Heart left ventricle (tissue), 16 donors: Measurements from ENCODE around the gene MAN1C1. TPM values are rescaled to one million over a fixed set of nuclear protein-coding genes. Genes with fewer than 3 reads are reported as not detected.

Experiments
- ATAC-seq, 4 donors: fragments of 200-7000 bp; cut with Tn5 transposase; one replicate each; pipeline ENCODE4 v1.9.1; 2020 to 2022; ENCODE audit warnings: moderate library complexity in 4 of 4, mild to moderate bottlenecking in 3 of 4, moderate number of reproducible peaks in 1 of 4
- DNase-seq, 5 donors: peaks; one replicate each; pipeline ENCODE4 v3.0.0-alpha.2; 2020
- H3K27ac ChIP-seq, 12 donors: fragments of 200-600 bp; sonication (generic) in 4 of 12; one replicate each; pipeline versions ENCODE4 v1.5.0 to v1.8.0; 2016 to 2022; ENCODE audit warnings: mild to moderate bottlenecking in 2 of 12
- H3K27me3 ChIP-seq, 9 donors: fragments of 200-600 bp; sonication (generic) in 2 of 9; one replicate each; pipeline versions ENCODE4 v1.5.1 to v1.8.0; 2016 to 2022; ENCODE audit warnings: mild to moderate bottlenecking in 3 of 9
- H3K36me3 ChIP-seq, 9 donors: fragments of 200-600 bp; sonication (generic) in 2 of 9; one replicate each; pipeline versions ENCODE4 v1.5.0 to v1.8.0; 2018 to 2022; ENCODE audit warnings: mild to moderate bottlenecking in 2 of 9
- H3K4me1 ChIP-seq, 12 donors: fragments of 200-600 bp; sonication (generic) in 4 of 12; one replicate each; pipeline versions ENCODE4 v1.5.0 to v1.8.0; 2016 to 2022; ENCODE audit warnings: mild to moderate bottlenecking in 3 of 12
- H3K4me3 ChIP-seq, 12 donors: fragments of 200-600 bp; sonication (generic) in 4 of 12; one replicate each; pipeline versions ENCODE4 v1.5.0 to v1.8.0; 2017 to 2022; ENCODE audit warnings: mild to moderate bottlenecking in 9 of 12, moderate library complexity in 4 of 12
- H3K9me3 ChIP-seq, 12 donors: fragments of 200-600 bp; sonication (generic) in 4 of 12; one replicate each; pipeline versions ENCODE4 v1.5.0 to v1.8.0; 2016 to 2022; ENCODE audit warnings: mild to moderate bottlenecking in 1 of 12
- CTCF ChIP-seq, 12 donors: fragments of 200-600 bp; sonication (generic) in 4 of 12; IDR thresholded peaks; one replicate each; pipeline versions ENCODE4 v1.5.0 to v1.8.0; 2018 to 2022; ENCODE audit warnings: antibody characterized with exemption in 12 of 12, mild to moderate bottlenecking in 5 of 12
- POLR2A ChIP-seq, 2 donors: fragments of 450-650 bp; IDR thresholded peaks; one replicate each; pipeline ENCODE4 v1.6.1; 2017; ENCODE audit warnings: antibody characterized with exemption in 2 of 2, mild to moderate bottlenecking in 2 of 2, moderate library complexity in 2 of 2
- WGBS, 4 donors: extraction: QIAGEN DNeasy Blood & Tissue Kit in 2 of 4; methylation state at CpG; one replicate each; pipeline versions ENCODE4 v1.1.5 to v1.1.7; 2013 to 2018; 5-methylcytosine and 5-hydroxymethylcytosine counted together
- intact Hi-C, 10 donors: fragments of 100-400 bp; cut with DNase I; formaldehyde crosslinking; loops; one replicate each; pipeline versions ENCODE4 v1.11.1 to v1.14.2; 2022
- polyA plus RNA-seq, 2 donors: library from polyadenylated mRNA; stranded (reverse); fragments of 200-250 nt; gene quantifications; one replicate each; pipeline ENCODE4 v1.2.3, GENCODE V29; 2013
- total RNA-seq, 9 donors: library from RNA; depleted of rRNA in 2 of 9; stranded (reverse); fragments of >200 nt in 2 of 9; fragmentation: NEBNext Ultra II Directional in 3 of 9; extraction: Animal tissue kit (Norgen Biotek cat#: 25700) in 3 of 9; gene quantifications; one replicate each; pipeline versions ENCODE4 v1.1.0 to v1.2.4, GENCODE V29; 2016 to 2023
- donor health status: ischemic (EF 13 %, LVEDD 7.1; RV severe dilation, severe dysfunction).
- donor health status: healthy with polysubstance abuse.
- donor health status: DM: no; HTN: yes; CAD: no.
- donor health status: DM: no; HTN: no; CAD: no.
- donor health status: ischemic (EF 25% LVEDD 6.9; RV normal size, moderate dysfunction).
- donor health status: ischemic (EF 25% LVEDD 5.7; RV mildly dilated, moderate dysfunction).
- donor health status: healthy.
- donor health status: DM: yes; HTN: yes; CAD: no.
- donor health status: ischemic (EF 35%, LVEDD 5.7; RV mildly dilated, moderate dysfunction).
- donor health status: nonischemic (EF 11% LVEDD 7.7; RV severe dilation, severe dysfunction).
- donor health status: DM: yes; HTN: yes; CAD: no.
- donor health status: PGD.
- donor health status: ischemic (EF 29% LVEDD 5.4; RV normal size, mild dysfunction).
- donor health status: nonischemic (EF 23%, LVEDD 6.1; RV moderate dilation, normal function).

MAN1C1 gene
- total and polyA plus RNA-seq, 11 donors: 7.7 to 25.7 (median 14.7) TPM

- WGBS, 4 donors: 82 to 85% (median 83%) methylated on average over 9 to 15 of the region's 15 CpGs
- intact Hi-C loops: loop anchor here in 3 of 10 donors (5.0 to 10.0 kb wide), 3 partner anchors 300 to 558 kb away; partner anchors contain the start of genes RHCE (in 1 of the 3) and RSRP1 (in 1 of the 3)
- no peak overlapping the region for H3K4me3 ChIP-seq
Observed at GRCh38 chr1:25804964-25805862, 188.6 kb downstream of the MAN1C1 start.

GRCh38 chr1:25805863-25806225 is 189.3 kb downstream of the MAN1C1 start:
- peaks cover 6 to 89% (median 68%) of the 10 kb centered on the region in 12 donors for H3K4me1 ChIP-seq
- WGBS, 4 donors: 24 to 30% (median 28%) methylated on average over 3 of the region's 3 CpGs
- intact Hi-C loops: loop anchor here in 3 of 10 donors (5.0 to 10.0 kb wide), 3 partner anchors 301 to 559 kb away; partner anchors contain the start of genes RHCE (in 1 of the 3) and RSRP1 (in 1 of the 3)

More at GRCh38 chr1:25804964-25805862, 188.6 kb downstream of the MAN1C1 start:
- peaks cover 0 to 46% (median 27%) of the 10 kb centered on the region in 9 donors for H3K36me3 ChIP-seq
- H3K9me3 ChIP-seq: no peaks in the 10 kb centered on the region
- H3K4me1 ChIP-seq: peaks cover 6 to 86% (median 65%) of the 10 kb centered on the region in 12 donors
- TF ChIP-seq POLR2A (IDR thresholded peaks at IDR 0.05): no peak
- peak in 1 of 12 donors; percentile 6 for TF ChIP-seq CTCF (IDR thresholded peaks at IDR 0.05)
- peak overlapping the region in 11 of 12 donors; percentile 40 to 76 (median 63) for H3K27ac ChIP-seq
- no peaks in the 10 kb centered on the region for H3K27me3 ChIP-seq
- ATAC-seq (peak in 1 of 4 donors; percentile 1), DNase-seq (peak in 2 of 5 donors; percentile 28 to 42)

GRCh38 chr1:25806418-25806817 is 189.8 kb downstream of the MAN1C1 start:
- WGBS, 4 donors: 68 to 81% (median 75%) methylated on average over 4 of the region's 4 CpGs

More at GRCh38 chr1:25805863-25806225, 189.3 kb downstream of the MAN1C1 start:
- TF ChIP-seq POLR2A (IDR thresholded peaks at IDR 0.05) (no peak), CTCF (IDR thresholded peaks at IDR 0.05) (no peak)
- no peaks in the 10 kb centered on the region for H3K9me3 ChIP-seq
- ATAC-seq (peak; percentile 73 to 82 (median 78)), DNase-seq (peak in 4 of 5 donors; percentile 68 to 80 (median 72))
- peak overlapping the region; percentile 23 to 76 (median 63) for H3K27ac ChIP-seq
- no peaks in the 10 kb centered on the region for H3K27me3 ChIP-seq
- no peak overlapping the region for H3K4me3 ChIP-seq
- H3K36me3 ChIP-seq: peaks cover 0 to 50% (median 29%) of the 10 kb centered on the region in 9 donors

More at GRCh38 chr1:25806418-25806817, 189.8 kb downstream of the MAN1C1 start:
- DNase-seq (peak in 4 of 5 donors; percentile 43 to 82 (median 70)), ATAC-seq (peak in 3 of 4 donors; percentile 7 to 51 (median 26))
- Histone ChIP-seq H3K36me3 (peaks cover 0 to 56% (median 31%) of the 10 kb centered on the region in 9 donors), H3K27me3 (no peaks in the 10 kb centered on the region), H3K4me3 (no peak overlapping the region), H3K4me1 (peaks cover 6 to 87% (median 66%) of the 10 kb centered on the region in 12 donors), H3K9me3 (no peaks in the 10 kb centered on the region), H3K27ac (peak overlapping the region in 11 of 12 donors; percentile 40 to 76 (median 63))
- TF ChIP-seq POLR2A (IDR thresholded peaks at IDR 0.05) (no peak), CTCF (IDR thresholded peaks at IDR 0.05) (no peak)
- intact Hi-C loops: loop anchor here in 3 of 10 donors (5.0 to 10.0 kb wide), 3 partner anchors 302 to 559 kb away; partner anchors contain the start of genes RHCE (in 1 of the 3) and RSRP1 (in 1 of the 3)
